ENCODE data around the gene SPDYC. TPM values are rescaled to one million over a fixed set of nuclear protein-coding genes. Genes with fewer than 3 reads are reported as not detected.

Gene SPDYC
- total and polyA plus RNA-seq, 2 donors (not counting 1 experiment from before 2014, with no cell fraction given), result not detected

DNA sequence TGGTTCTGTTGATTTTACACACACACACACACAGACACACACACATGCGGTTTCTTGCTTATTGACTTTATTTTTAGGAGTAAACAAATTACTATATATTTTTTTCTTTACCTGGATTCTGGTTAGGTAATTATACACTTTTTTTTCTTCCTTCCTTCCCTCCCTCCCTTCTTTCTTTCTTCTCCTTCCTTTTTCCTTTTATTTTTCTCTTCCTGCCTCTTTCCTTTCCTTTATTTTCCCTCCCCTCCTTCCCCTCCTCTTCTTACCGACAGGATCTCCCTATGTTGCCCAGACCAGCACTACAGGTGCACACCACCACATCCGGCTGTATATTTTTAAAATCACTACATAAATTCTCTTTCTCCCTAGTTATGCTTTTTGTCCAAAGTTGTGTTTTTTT is 3.1 kb upstream of the SPDYC start:
- no peaks in the 10 kb centered on the region for H3K9me3 ChIP-seq (ENCODE audit: control insufficient read depth, insufficient read depth, low read depth, low read length)
- no peak for DNase-seq (ENCODE audit: low read depth in 2 of 2)
- H3K9ac ChIP-seq (ENCODE audit: insufficient read depth, low read length), result no peak overlapping the region
- no peak overlapping the region for H2AFZ ChIP-seq (ENCODE audit: low read length)
- no peaks in the 10 kb centered on the region for H3K27me3 ChIP-seq (ENCODE audit: control insufficient read depth, insufficient read depth, low read length)
- no peaks in the 10 kb centered on the region for H3K36me3 ChIP-seq (ENCODE audit: control insufficient read depth, insufficient read depth, low read length)
- no peaks in the 10 kb centered on the region for H3K79me2 ChIP-seq (ENCODE audit: control insufficient read depth, insufficient read depth, low read length)
- peaks cover 3% of the 10 kb centered on the region for H3K4me1 ChIP-seq (ENCODE audit: control insufficient read depth, extremely low read depth, insufficient read depth, low read length)
- TF ChIP-seq EZH2 (IDR thresholded peaks at IDR 0.05; ENCODE audit: low read length, missing control alignments), result no peak
- TF ChIP-seq, protein P1, sequence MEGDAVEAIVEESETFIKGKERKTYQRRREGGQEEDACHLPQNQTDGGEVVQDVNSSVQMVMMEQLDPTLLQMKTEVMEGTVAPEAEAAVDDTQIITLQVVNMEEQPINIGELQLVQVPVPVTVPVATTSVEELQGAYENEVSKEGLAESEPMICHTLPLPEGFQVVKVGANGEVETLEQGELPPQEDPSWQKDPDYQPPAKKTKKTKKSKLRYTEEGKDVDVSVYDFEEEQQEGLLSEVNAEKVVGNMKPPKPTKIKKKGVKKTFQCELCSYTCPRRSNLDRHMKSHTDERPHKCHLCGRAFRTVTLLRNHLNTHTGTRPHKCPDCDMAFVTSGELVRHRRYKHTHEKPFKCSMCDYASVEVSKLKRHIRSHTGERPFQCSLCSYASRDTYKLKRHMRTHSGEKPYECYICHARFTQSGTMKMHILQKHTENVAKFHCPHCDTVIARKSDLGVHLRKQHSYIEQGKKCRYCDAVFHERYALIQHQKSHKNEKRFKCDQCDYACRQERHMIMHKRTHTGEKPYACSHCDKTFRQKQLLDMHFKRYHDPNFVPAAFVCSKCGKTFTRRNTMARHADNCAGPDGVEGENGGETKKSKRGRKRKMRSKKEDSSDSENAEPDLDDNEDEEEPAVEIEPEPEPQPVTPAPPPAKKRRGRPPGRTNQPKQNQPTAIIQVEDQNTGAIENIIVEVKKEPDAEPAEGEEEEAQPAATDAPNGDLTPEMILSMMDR (conservative IDR thresholded peaks at IDR 0.05 in 1 of 2, IDR thresholded peaks at IDR 0.05 in 1 of 2; ENCODE audit: low read depth in 1 of 2, low read length in 2 of 2), result no peak
- no peak overlapping the region for H3K4me3 ChIP-seq (replicated peaks in 1 of 4; ENCODE audit: control extremely low read depth in 1 of 4, insufficient read depth in 1 of 4, low read depth in 3 of 4, low read length in 4 of 4)
- H3K27ac ChIP-seq (ENCODE audit: insufficient read depth, low read length), result no peak overlapping the region
- H3K4me2 ChIP-seq (ENCODE audit: extremely low read depth, insufficient read depth, low read length), result no peak overlapping the region
- H4K20me1 ChIP-seq (ENCODE audit: control insufficient read depth, extremely low read depth, insufficient read depth, low read length), result no peaks in the 10 kb centered on the region

GRCh38 chr11:65167656-65168055 is 2.4 kb upstream of the SPDYC start:
- no peak for DNase-seq (ENCODE audit: low read depth in 2 of 2)
- Histone ChIP-seq H3K4me1 (ENCODE audit: control insufficient read depth, extremely low read depth, insufficient read depth, low read length) (peaks cover 3% of the 10 kb centered on the region), H3K9me3 (ENCODE audit: control insufficient read depth, insufficient read depth, low read depth, low read length) (no peaks in the 10 kb centered on the region), H3K4me2 (ENCODE audit: extremely low read depth, insufficient read depth, low read length) (no peak overlapping the region), H3K27ac (ENCODE audit: insufficient read depth, low read length) (no peak overlapping the region), H3K4me3 (replicated peaks in 1 of 4; ENCODE audit: control extremely low read depth in 1 of 4, insufficient read depth in 1 of 4, low read depth in 3 of 4, low read length in 4 of 4) (no peak overlapping the region), H3K36me3 (ENCODE audit: control insufficient read depth, insufficient read depth, low read length) (no peaks in the 10 kb centered on the region), H4K20me1 (ENCODE audit: control insufficient read depth, extremely low read depth, insufficient read depth, low read length) (no peaks in the 10 kb centered on the region), H3K79me2 (ENCODE audit: control insufficient read depth, insufficient read depth, low read length) (no peaks in the 10 kb centered on the region), H2AFZ (ENCODE audit: low read length) (no peak overlapping the region), H3K9ac (ENCODE audit: insufficient read depth, low read length) (no peak overlapping the region), H3K27me3 (ENCODE audit: control insufficient read depth, insufficient read depth, low read length) (no peaks in the 10 kb centered on the region)
- TF ChIP-seq EZH2 (IDR thresholded peaks at IDR 0.05; ENCODE audit: low read length, missing control alignments), result no peak
- TF ChIP-seq, protein P1 (conservative IDR thresholded peaks at IDR 0.05 in 1 of 2, IDR thresholded peaks at IDR 0.05 in 1 of 2; ENCODE audit: low read depth in 1 of 2, low read length in 2 of 2), result no peak

GRCh38 chr11:65169164-65169641 is 830 bp upstream of the SPDYC start:
- Histone ChIP-seq H4K20me1 (ENCODE audit: control insufficient read depth, extremely low read depth, insufficient read depth, low read length) (no peaks in the 10 kb centered on the region), H3K9ac (ENCODE audit: insufficient read depth, low read length) (no peak overlapping the region), H2AFZ (ENCODE audit: low read length) (peak overlapping the region; percentile 85), H3K27me3 (ENCODE audit: control insufficient read depth, insufficient read depth, low read length) (no peaks in the 10 kb centered on the region), H3K9me3 (ENCODE audit: control insufficient read depth, insufficient read depth, low read depth, low read length) (no peaks in the 10 kb centered on the region), H3K27ac (ENCODE audit: insufficient read depth, low read length) (peak overlapping the region; percentile 8), H3K4me2 (ENCODE audit: extremely low read depth, insufficient read depth, low read length) (no peak overlapping the region), H3K36me3 (ENCODE audit: control insufficient read depth, insufficient read depth, low read length) (no peaks in the 10 kb centered on the region), H3K4me3 (replicated peaks in 1 of 4; ENCODE audit: control extremely low read depth in 1 of 4, insufficient read depth in 1 of 4, low read depth in 3 of 4, low read length in 4 of 4) (no peak overlapping the region), H3K4me1 (ENCODE audit: control insufficient read depth, extremely low read depth, insufficient read depth, low read length) (peaks cover 3% of the 10 kb centered on the region), H3K79me2 (ENCODE audit: control insufficient read depth, insufficient read depth, low read length) (no peaks in the 10 kb centered on the region)
- peak in 1 of 2 donors; percentile 39 for DNase-seq (ENCODE audit: low read depth in 2 of 2)
- no peak for TF ChIP-seq EZH2 (IDR thresholded peaks at IDR 0.05; ENCODE audit: low read length, missing control alignments)
- TF ChIP-seq, protein P1 (conservative IDR thresholded peaks at IDR 0.05 in 1 of 2, IDR thresholded peaks at IDR 0.05 in 1 of 2; ENCODE audit: low read depth in 1 of 2, low read length in 2 of 2), result no peak

Measured in fibroblast of lung (primary cell).